NCI-H2196 (cell line): ENCODE data around the gene ZNF831.

Source experiments
- DNase-seq: peaks from one replicate; lab custom pipeline; 2025; ENCODE audit not compliant: unreplicated experiment; lab: John Stamatoyannopoulos, UW

The ZNF831 gene

DNA sequence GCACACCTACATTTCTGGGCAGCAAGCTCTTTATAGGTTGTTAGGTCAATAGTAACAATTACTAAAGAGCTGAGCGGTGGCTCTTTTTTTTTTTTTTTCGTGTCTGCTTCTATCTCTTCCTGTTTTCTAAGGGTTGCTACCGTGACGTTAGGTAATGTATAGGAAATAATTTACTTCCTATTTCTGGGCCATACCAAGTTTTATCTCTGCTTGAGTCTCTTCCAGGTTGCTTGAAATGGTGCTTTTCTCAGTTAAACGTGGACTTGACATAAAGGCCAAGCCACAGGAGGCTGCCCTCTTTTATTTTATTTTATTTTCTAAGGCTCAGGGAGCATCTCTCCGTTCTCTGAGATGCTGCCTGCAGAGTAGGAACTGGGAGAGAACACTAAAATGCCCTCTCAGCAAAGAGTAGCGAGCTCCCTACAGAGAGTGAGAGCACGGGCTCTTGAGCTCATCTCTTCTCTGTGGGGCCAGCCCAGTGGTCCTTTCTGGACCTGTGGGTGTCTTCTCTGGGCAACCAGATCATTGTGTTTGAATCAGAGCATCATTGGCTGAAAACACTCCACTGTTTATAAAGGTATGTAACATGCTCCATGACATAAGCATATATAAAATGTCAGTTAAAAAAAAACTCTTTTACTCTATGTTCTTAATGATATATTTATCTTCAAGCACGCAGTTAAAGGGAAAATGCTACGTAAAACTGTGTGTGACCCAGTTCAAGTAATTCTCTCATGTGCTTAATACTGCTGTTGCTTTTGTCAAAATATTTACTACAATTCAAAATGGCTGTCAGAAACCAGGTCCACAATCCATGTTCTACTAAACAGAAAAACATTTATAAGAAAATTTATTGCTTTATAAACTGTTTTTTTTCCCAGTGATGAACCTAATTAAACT lies at the start of gene ZNF831:
TSS of gene ZNF831 (plus strand) at position 191 of the 900 bp plus-strand sequence. CDS start 27,199 bp downstream, outside the sequence.
- no peak for DNase-seq

DNA sequence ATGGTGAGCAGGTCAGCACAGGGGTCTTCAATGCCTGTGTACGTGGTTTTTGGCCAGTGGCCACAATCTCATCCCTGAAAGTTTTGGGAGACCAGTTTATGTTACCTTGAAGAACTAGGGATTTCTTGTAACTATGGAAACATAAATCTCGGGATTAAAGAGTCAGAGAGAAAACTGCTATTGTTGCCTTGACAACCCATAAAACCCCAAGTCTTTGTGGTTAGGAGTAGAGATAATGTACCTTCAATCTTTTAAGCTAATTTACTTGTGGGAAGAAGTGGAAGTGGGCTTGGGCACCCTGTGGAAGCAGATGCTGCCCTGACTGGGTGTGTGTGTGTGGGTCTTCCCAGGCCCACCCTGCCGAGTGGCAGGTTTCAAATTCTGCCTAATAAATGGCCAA lies 46.1 kb upstream of the ZNF831 start:
- DNase-seq: no peak

- DNase-seq: no peak
Observed at GRCh38 chr20:59118855-59119254, 44.8 kb upstream of the ZNF831 start.

DNA sequence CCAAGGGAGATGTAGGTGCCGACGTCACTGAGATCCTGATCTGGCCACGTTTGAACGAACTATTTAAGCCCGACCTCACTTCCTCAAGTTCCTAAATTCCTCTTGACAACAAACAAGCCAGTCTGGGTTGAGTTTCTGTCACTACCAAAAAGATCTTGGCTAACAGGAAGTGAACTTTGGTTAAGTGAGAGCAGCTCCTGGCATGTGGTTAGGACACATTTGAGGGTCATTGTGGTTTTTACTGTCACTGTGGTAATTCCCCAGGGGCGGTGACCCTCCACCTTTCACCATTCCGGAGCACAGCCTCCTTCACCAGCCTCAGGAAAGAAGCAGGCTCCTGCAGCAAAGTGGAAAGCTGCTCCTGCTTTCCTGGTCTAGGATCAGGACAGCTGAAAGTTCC lies 43.1 kb upstream of the ZNF831 start:
- DNase-seq: no peak

- no peak for DNase-seq
Observed at GRCh38 chr20:59120919-59121318, 42.7 kb upstream of the ZNF831 start.

DNA sequence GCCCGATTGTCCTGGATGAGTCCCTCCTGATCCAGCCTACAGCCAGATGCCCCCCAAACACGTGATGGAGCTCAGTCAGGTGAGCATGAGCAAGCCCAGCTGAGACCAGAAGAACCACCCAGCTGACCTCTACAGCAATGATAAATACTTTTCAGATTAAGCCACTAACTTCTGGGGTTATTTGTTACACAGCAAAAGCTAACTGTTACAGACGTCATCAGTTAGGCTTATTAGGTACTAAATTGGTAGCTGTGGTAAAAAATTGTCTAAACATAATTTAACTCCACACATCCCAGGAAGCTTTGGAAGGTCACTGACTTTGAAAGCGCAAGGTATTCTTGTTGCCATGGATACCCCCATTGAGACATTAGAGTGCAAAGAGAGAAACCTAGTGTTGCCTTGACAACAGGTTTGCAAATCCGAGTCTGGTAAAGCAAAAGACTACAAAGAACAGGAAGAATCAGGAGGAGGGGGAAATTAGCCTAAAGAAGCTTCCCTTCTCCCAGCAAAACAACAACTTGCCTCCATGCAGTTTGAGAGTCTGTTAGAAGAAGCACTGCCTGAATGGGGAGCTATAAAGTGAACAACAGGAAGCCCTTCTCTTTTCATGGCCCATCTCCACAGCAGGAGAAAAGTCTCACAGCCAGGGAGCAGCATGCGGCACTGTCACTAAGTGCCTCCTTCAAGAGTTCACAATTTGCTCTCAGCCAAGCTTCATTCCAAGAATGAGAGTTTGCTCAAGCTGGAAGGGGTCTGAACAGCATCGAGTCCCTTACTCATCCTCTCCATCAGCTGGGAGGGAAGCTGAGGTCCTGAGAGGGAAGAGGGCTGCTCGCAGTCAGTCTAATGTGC lies 41.7 kb upstream of the ZNF831 start:
- DNase-seq: no peak

GRCh38 chr20:59122566-59122919 lies 41.1 kb upstream of the ZNF831 start:
- DNase-seq: no peak

GRCh38 chr20:59123011-59123677 lies 40.5 kb upstream of the ZNF831 start:
- no peak for DNase-seq

- no peak for DNase-seq
Observed at GRCh38 chr20:59123678-59124255, 39.9 kb upstream of the ZNF831 start.

DNA sequence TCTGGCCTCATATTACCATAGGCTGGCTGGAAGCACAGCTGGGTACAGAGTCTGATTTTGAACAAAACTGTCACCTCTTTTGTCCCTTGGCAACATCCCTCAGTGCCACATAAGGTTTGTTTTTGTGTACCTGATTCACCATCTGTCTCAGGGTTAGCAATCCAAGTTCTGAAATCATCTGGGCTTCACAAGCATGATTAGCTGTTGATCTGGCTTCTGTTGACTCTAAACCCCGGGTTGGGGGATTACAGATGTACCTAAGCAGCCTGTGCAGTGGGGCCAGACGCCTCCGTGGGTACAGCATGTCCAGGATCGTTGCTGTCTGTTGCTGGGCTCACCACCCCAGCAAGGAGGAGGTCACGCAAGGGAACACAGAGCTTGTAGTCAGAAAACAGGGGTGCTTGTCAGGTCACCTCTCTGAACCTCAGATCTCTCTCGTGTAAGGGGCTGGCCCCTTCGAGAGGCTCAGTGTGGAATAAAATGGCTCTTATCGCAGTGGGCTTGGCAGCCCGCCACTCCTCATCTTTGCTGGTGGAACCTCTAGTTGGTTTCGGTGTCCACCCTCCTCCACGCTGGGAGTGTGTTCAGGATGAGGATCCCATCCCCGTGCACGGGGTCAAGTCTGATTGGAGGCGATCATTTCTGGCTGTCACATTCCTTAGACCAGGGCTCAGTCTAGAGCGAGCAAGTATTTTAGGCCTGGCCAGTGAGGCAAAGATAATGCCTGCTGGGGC lies 39.2 kb upstream of the ZNF831 start:
- DNase-seq: no peak

DNA sequence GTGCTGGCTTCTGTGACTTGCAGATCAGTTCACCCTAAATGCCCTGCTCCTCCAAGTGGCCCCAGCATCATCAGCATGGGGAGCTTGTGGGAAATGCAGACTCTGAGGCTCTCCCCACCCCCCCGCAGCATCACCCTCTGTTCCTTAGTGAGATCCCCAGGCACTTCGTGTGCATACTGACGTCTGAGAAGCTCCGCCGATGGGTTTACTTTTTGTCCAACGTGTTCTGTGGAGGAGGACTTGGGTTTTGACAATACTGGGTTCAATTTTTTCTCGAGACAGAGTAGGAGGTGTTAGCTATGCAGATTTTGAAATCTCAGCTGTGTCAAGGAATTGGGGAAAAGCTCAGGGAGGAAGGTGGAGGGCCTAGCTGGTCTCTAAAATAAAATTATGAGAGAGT lies 38.3 kb upstream of the ZNF831 start:
- no peak for DNase-seq

DNA sequence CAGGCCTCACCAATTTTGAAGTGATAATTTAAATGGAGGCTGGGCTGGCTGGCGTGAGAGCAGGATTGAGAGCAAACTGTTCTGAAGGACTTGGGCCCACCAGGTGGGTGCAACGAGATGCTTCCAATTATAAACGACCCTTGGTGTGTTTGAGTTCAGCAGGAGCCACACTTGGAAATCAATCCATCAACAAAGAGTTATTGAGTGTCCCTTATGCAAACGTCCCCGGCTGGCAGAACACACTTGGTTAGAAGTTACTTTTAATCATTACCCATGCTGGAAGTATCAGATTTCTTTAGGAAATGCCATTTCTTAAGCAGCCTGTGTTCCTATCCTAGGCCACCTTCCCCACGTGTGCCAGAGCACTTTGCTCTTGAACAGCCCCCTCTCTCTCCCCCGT lies 37.8 kb upstream of the ZNF831 start:
- DNase-seq: no peak

DNA sequence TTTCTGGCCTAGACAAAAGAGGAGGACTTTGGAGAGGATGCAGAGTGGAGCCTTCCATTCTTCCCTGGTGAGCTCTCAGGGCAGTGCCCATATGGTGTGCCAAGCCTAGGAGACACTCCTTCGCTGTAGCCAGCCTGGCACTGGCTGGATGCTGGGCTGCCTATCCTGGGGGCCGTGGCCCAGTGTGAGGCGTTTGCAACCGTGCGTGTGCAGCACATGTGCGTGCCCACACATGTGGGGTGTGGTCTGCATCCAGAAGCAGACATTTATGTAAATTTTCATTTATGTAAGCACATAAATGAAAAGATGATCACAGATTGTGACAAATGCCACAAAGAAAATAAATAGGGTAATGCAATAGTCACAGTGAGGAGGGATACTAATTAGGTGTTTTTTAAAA lies 35.8 kb upstream of the ZNF831 start:
- no peak for DNase-seq

DNA sequence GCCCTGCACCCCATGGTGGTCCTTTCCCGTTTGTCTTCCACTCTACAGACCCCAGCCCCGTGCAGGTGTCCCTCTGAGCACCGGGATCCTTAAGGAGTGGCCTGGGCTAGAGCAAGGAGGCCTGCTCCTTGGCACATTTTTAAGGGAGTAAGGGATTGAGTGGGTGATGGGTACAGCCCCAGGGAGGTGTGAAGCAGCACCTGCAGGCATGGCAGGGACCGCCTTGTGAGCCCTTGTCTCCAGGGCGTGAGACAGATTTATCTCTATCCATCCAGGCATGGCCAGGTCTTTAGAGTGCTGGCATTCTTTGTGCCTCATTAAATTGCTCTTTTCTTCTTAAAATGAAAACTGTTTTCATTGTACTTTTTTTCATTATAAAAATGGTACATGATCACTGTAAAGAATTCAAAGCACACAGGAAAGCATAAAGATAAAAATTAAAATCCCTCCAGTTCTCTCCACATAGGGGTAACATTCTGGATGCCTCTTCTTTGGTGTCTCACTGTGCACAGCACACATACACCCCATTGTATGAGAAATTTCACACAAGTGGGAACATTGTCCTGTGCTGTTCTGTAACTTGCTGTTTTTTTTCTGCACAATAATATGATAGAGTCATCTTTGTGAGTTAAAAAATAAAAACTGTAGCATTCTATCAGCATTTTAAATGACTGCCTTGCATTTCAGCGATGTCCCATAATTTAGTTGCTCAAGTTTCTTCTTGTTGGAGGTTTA lies 31.9 kb upstream of the ZNF831 start:
- DNase-seq: no peak

GRCh38 chr20:59134182-59134581 lies 29.4 kb upstream of the ZNF831 start:
- no peak for DNase-seq

GRCh38 chr20:59135093-59135492 lies 28.5 kb upstream of the ZNF831 start:
- no peak for DNase-seq

GRCh38 chr20:59136027-59136426 lies 27.6 kb upstream of the ZNF831 start:
- DNase-seq: no peak

GRCh38 chr20:59137532-59137931 lies 26.1 kb upstream of the ZNF831 start:
- DNase-seq: no peak

GRCh38 chr20:59138114-59138748 lies 25.4 kb upstream of the ZNF831 start:
- DNase-seq: no peak
